ENCODE data around the gene KDM3B. TPM values are rescaled to one million over a fixed set of nuclear protein-coding genes. Genes with fewer than 3 reads are reported as not detected.
A peak's percentile ranks its signal among the peaks of the same experiment; 100 is the strongest.

The KDM3B gene
- total RNA-seq, 1 experiment from 2014 or later, result 64.8 TPM

DNA sequence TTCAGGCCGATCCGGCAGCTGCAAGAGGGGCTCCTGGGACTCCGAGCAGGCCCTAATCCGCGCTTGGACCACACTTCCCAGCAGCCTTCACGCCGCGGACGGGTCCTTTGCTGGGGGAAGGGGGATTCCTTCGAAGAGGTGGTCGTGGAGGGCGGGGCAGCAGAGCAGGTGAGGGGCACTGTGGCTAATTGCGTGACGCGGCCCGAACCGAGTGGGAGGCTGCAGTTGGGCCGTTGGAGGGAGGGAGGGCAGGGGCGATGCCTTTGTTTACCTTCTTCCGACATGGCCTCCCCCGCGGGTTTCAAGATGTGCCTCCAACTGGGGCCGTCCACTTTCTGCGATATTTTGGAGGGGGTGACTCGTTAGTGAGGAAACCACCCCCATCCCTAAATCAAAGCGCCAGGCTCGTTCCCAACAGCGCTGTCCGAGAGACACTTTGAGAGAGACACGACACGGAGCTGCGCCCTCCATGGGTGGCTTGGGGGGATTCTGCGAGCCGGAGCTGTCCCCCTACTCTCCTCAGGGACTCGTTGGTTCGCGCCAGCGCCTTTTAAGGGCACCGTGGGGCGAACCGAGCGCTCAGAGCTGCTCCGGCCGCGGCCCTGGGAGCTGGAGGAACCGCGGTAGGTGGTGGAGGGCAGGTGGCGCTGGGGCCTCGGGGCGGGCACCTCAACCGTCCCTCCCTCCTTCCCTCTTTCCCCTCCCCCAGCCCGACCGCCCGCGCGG is 14.6 kb upstream of the KDM3B start, which contains the start of gene FAM53C:
Gene FAM53C (plus strand): TSS at position 582 of the 726 bp plus-strand sequence. CDS start 3,070 bp downstream, outside the sequence.
- Histone ChIP-seq H3K27me3 (replicated peaks) (no peaks in the 10 kb centered on the region), H3K9me3 (replicated peaks) (no peaks in the 10 kb centered on the region), H3K36me3 (peaks cover 40% of the 10 kb centered on the region), H3K4me3 (peak within 1 kb of the TSS; percentile 62), H3K4me1 (replicated peaks) (peaks cover 13% of the 10 kb centered on the region), H3K27ac (peak within 1 kb of the TSS; percentile 100)
- peak; percentile 95 to 99 for DNase-seq (ENCODE audit: low read depth in 1 of 2, low spot score in 2 of 2)

DNA sequence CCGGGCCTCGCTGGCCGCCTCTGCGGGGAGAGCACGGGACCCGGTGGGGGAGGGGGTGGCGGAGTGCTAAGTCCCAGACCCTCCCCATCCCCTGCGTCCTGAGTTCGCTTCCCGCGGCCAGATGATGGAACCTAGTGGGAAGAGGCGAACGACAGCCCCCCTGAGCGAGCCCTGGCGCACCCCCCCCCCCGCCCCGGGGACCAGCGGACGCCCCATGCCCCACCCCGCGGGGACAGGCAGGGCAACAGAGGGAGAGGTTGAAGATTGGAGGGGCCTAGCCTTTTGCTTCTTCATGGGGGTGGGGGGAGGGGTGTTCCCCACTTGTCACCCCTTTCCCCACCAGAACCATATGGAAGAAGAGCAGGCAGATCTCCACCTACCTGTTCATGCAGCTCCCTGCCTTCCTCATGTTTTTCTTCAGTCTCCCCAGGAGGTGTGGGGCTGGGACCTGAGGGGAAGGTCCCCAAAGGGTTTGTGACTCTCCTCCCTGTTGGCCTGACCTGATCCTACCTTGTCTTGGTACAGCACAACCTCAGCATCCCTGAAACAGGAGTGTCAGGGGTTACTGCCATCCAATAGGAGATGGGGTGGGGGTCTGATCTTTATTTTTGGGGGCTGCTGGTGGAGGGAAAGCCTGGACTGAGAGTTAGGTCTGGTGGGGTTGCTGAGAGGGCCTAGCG is 13.9 kb upstream of the KDM3B start:
- no peak for DNase-seq (ENCODE audit: low read depth in 1 of 2, low spot score in 2 of 2)
- peak overlapping the region; percentile 62 for H3K4me3 ChIP-seq
- no peaks in the 10 kb centered on the region for H3K27me3 ChIP-seq (replicated peaks)
- H3K36me3 ChIP-seq, result peaks cover 47% of the 10 kb centered on the region
- H3K9me3 ChIP-seq (replicated peaks), result no peaks in the 10 kb centered on the region
- peaks cover 13% of the 10 kb centered on the region for H3K4me1 ChIP-seq (replicated peaks)
- H3K27ac ChIP-seq, result peak overlapping the region; percentile 100

DNA sequence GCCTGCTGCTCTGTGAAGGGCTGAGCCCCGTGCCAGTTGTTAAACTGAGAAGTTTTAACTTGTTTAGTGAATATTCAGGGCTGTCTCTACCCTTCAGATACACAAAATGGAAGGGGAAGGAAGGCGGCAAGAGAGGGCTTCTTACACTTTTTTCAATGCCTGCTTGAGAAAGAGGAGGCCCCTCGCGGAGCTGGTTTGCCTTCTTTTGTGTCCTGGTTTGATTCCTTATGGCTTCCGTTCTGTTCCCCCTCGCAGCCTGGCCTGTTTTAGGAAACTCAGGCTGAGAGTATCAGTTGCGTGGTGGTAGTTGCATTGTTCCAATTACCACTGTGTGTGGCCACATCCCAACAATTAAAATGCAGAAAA is 13.4 kb upstream of the KDM3B start:
- no peaks in the 10 kb centered on the region for H3K27me3 ChIP-seq (replicated peaks)
- peak in 1 of 2 experiments; percentile 58 for DNase-seq (ENCODE audit: low read depth in 1 of 2, low spot score in 2 of 2)
- H3K36me3 ChIP-seq, result peaks cover 52% of the 10 kb centered on the region
- H3K9me3 ChIP-seq (replicated peaks), result no peaks in the 10 kb centered on the region
- peak overlapping the region; percentile 62 for H3K4me3 ChIP-seq
- peak overlapping the region; percentile 43 for H3K27ac ChIP-seq
- peaks cover 13% of the 10 kb centered on the region for H3K4me1 ChIP-seq (replicated peaks)

DNA sequence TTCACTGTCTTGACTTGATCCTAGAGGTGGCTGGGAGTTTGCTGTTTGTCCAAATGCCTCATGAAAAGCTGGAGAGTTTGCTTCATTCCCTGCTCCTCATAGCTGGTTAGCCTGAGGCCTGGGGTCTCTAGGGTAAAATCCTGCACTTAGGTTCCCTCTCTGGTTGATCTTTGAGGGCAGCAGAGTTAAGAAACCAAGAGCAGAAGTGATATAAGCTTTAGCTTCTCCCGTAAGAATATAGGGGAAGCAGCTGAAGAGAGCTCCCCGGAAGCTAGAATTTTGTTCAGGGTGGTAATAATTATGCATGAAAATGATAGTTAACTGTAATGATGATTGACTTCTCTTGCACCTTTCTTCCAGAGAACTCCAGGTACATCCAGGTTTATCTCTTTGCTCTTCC is 13.0 kb upstream of the KDM3B start:
- H3K36me3 ChIP-seq, result peaks cover 56% of the 10 kb centered on the region
- no peaks in the 10 kb centered on the region for H3K27me3 ChIP-seq (replicated peaks)
- peaks cover 13% of the 10 kb centered on the region for H3K4me1 ChIP-seq (replicated peaks)
- no peak for DNase-seq (ENCODE audit: low read depth in 1 of 2, low spot score in 2 of 2)
- peak overlapping the region; percentile 62 for H3K4me3 ChIP-seq
- H3K27ac ChIP-seq, result peak overlapping the region; percentile 43
- no peaks in the 10 kb centered on the region for H3K9me3 ChIP-seq (replicated peaks)

DNA sequence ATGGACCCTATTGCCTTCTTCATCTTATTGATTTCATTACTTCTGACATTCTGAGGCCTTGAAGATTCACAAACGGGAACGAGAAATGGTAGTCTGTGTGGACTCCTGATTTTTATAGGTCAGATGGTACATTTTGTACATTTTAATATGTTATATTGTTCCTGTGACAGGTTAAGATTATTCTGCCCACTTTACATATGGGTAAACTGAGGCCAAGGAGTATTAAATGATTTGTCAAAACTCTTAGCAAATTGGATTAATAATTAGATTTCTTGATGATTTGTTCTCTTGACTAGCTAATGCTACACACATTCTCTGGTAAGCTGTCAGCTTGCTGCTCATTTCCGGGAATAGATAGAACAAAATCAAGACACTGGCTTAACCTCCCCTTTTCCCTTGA is 12.5 kb upstream of the KDM3B start:
- H3K4me3 ChIP-seq, result no peak overlapping the region
- H3K27me3 ChIP-seq (replicated peaks), result no peaks in the 10 kb centered on the region
- no peaks in the 10 kb centered on the region for H3K9me3 ChIP-seq (replicated peaks)
- DNase-seq (ENCODE audit: low read depth in 1 of 2, low spot score in 2 of 2), result no peak
- H3K36me3 ChIP-seq, result peaks cover 61% of the 10 kb centered on the region
- H3K27ac ChIP-seq, result no peak overlapping the region
- H3K4me1 ChIP-seq (replicated peaks), result peaks cover 13% of the 10 kb centered on the region

DNA sequence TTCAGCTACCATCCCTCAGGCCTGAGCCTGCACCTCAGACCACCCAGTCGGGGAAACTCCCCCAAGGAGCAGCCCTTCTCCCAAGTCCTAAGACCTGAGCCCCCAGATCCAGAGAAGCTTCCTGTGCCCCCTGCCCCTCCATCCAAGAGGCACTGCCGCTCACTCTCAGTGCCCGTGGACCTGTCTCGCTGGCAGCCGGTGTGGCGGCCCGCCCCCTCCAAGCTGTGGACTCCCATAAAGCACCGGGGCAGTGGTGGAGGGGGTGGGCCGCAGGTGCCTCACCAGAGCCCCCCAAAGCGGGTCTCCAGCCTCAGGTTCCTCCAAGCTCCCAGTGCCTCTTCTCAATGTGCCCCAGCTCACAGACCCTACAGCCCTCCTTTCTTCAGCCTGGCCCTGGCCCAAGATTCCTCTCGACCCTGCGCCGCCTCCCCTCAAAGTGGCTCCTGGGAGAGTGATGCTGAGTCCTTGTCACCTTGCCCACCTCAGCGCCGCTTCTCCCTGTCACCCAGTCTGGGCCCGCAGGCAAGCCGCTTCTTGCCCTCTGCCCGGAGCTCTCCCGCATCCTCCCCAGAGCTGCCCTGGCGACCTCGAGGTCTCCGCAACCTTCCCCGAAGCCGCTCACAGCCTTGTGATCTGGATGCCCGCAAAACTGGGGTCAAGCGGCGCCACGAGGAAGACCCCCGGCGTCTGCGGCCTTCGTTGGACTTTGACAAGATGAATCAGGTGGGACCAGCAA is 7.4 kb upstream of the KDM3B start:
- DNase-seq (ENCODE audit: low read depth in 1 of 2, low spot score in 2 of 2), result no peak

DNA sequence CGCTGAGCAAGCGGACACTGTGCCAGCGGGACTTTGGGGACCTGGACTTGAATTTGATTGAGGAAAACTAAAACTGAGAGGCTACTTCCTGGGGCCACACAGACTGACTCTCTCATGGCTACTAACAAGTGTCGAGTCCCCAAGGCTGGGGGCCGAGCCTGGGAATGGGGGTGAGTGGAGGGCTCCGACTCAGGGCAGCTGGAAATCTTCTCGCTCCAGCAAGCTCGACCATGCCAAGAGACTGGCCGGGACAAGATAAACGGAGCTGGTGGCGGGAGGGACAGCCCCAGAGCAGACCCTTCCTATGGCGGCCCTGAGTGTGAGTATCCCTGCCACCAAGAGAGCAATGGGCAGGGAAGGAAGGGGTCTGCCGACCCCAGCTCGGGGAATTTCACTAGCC is 5.6 kb upstream of the KDM3B start:
- Histone ChIP-seq H3K9me3 (replicated peaks) (peaks cover 5% of the 10 kb centered on the region), H3K4me3 (no peak overlapping the region), H3K27ac (no peak overlapping the region), H3K4me1 (replicated peaks) (no peaks in the 10 kb centered on the region), H3K36me3 (peaks cover 90% of the 10 kb centered on the region), H3K27me3 (replicated peaks) (no peaks in the 10 kb centered on the region)
- no peak for DNase-seq (ENCODE audit: low read depth in 1 of 2, low spot score in 2 of 2)

More for the DNA sequence above, 7.4 kb upstream of the KDM3B start:
- Histone ChIP-seq H3K36me3 (peaks cover 94% of the 10 kb centered on the region), H3K4me1 (replicated peaks) (no peaks in the 10 kb centered on the region; the same call in none of the 2 replicates), H3K27me3 (replicated peaks) (no peaks in the 10 kb centered on the region), H3K27ac (no peak overlapping the region), H3K9me3 (replicated peaks) (no peaks in the 10 kb centered on the region), H3K4me3 (no peak overlapping the region)

DNA sequence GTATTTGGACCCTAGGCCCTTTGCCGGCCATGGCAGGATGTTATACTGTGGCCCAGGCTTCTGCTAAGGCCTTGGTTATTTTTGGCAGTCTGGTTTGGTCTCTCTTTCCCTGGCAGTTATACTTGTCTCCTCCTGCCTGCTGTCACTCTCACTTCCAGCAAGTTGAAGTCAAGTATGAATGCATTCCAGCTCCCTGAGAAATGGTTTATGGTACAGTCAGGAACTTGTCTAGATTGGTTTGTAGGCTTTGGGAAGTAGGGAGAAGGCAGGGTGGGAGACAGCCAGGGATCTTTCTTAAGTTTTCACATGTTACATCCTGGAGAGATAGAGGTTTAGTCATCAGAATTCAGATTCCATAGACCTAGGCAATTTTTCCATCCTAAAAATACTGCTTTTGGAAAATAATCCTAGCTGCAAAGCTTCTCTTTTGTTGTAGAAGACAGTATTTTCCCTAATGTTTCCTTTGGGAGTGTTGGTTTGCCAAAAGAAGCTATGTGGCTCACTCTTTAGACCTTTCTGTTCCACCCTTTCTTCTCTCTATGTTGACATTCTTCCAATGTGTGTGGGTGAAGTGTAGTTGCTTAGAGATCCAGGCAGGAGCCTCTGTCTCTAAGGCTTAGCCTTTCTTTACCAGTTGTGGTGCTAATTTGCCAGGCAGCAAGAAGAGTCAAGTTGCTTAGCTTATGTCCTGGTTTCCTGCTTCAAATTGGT is 2.5 kb upstream of the KDM3B start:
- H3K27me3 ChIP-seq (replicated peaks), result no peaks in the 10 kb centered on the region
- peaks cover 15% of the 10 kb centered on the region for H3K4me1 ChIP-seq (replicated peaks)
- H3K36me3 ChIP-seq, result peaks cover 75% of the 10 kb centered on the region
- no peak overlapping the region for H3K27ac ChIP-seq
- DNase-seq (ENCODE audit: low read depth in 1 of 2, low spot score in 2 of 2), result no peak
- peaks cover 10% of the 10 kb centered on the region for H3K9me3 ChIP-seq (replicated peaks)
- no peak overlapping the region for H3K4me3 ChIP-seq

DNA sequence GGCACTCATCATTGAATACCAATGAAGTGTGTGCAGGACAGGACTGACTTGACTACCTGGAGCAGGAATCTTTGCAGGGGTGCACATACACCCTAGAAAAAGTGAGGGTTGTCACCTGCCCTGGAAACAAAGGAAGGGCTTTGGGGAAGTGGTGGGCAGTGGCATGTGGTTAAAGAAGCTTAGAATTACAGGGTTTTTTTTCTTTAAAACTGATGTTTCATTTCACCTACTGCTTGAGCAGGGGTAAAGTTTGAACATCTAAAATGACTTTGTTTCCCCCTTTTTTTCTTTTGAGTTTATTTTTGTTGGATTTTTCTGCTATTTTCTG is 2.0 kb upstream of the KDM3B start:
- peaks cover 75% of the 10 kb centered on the region for H3K36me3 ChIP-seq
- H3K9me3 ChIP-seq (replicated peaks), result peaks cover 10% of the 10 kb centered on the region
- no peaks in the 10 kb centered on the region for H3K27me3 ChIP-seq (replicated peaks)
- peaks cover 19% of the 10 kb centered on the region for H3K4me1 ChIP-seq (replicated peaks)
- H3K4me3 ChIP-seq, result no peak overlapping the region
- DNase-seq (ENCODE audit: low read depth in 1 of 2, low spot score in 2 of 2), result no peak
- H3K27ac ChIP-seq, result no peak overlapping the region

DNA sequence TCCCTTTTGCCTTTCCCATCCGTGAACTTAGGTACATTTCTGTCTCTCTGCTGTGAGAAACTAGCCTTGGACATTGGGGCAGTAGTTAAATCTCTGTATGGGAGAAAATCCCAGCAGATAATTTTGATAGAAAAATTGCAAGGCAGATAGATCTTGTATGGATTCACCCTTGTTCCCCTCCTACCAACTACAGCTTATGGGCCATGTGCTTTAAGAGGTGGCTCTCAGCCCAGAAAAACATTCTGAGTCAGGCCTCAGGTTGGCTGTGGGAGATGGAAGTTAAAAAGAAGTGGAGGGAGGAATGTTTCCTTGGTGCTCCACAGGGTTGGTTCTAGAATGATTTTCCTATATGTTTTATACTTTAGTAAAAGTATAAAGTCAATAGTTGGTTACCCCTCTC is 1.4 kb upstream of the KDM3B start:
- no peak for DNase-seq (ENCODE audit: low read depth in 1 of 2, low spot score in 2 of 2)
- H3K9me3 ChIP-seq (replicated peaks), result peaks cover 10% of the 10 kb centered on the region
- H3K27ac ChIP-seq, result no peak overlapping the region
- H3K36me3 ChIP-seq, result peaks cover 72% of the 10 kb centered on the region
- peaks cover 19% of the 10 kb centered on the region for H3K4me1 ChIP-seq (replicated peaks)
- H3K27me3 ChIP-seq (replicated peaks), result no peaks in the 10 kb centered on the region
- no peak overlapping the region for H3K4me3 ChIP-seq

DNA sequence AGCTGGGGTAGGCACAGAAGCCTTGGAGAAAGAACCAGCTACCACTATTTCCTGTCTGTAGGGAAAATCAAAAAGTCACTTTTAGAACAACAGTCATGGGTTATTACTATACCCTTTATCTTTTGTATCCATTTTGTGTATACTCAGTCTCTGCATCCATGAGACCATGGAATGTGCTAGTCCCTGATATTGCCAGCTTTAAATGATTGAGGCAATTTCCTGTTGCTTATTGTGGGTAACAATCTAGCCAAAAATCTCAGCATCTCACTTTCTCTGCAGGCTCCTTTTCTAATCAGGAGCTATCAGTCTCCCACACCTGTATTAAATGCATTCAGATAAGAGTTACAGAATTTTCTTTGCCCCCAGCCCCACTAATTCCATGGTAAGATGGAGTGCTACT is 968 bp upstream of the KDM3B start:
- no peaks in the 10 kb centered on the region for H3K27me3 ChIP-seq (replicated peaks)
- H3K36me3 ChIP-seq, result peaks cover 67% of the 10 kb centered on the region
- no peak for DNase-seq (ENCODE audit: low read depth in 1 of 2, low spot score in 2 of 2)
- H3K27ac ChIP-seq, result no peak overlapping the region
- no peak overlapping the region for H3K4me3 ChIP-seq
- H3K9me3 ChIP-seq (replicated peaks), result peaks cover 10% of the 10 kb centered on the region
- peaks cover 19% of the 10 kb centered on the region for H3K4me1 ChIP-seq (replicated peaks)

DNA sequence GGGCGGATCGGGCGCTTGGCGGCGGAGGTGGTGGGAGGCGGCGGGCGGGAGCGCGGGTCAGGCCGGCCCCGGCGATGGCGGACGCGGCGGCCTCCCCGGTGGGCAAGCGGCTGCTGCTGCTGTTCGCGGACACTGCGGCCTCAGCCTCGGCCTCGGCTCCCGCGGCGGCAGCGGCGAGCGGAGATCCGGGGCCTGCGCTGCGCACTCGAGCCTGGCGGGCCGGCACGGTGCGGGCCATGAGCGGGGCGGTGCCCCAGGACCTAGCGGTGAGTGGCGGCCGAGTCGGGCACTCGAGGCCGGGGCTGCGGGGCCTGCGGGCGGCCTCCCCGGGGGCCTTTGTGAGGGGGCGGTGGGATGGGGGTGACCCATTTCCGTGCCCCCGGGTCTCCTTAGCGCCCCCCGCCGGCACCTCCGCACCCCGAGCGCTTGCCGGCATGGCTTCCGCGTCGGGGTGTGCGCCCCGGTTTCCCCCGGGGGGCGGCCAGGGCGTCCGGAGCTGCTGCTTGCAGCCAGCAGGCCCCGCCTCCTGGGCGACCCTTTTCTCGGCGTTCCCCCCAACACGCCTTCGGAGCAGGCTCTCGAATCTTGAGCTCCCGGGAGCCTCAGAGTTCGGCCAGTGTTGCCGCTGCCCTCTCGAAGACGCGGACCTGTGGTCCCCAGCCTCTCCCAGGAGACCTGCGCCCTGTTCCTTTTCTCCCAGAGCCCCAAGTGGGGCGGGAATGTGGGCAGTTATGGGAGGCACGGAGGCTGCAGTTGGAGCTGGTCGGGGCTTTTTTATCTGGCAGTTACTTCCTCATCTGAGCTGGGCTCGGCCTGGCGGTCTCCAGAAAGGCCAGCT is 456 bp downstream of the KDM3B start:
- Histone ChIP-seq H3K36me3 (peaks cover 53% of the 10 kb centered on the region), H3K27ac (peak overlapping the region; percentile 82), H3K4me1 (replicated peaks) (peaks cover 19% of the 10 kb centered on the region), H3K9me3 (replicated peaks) (peaks cover 10% of the 10 kb centered on the region), H3K27me3 (replicated peaks) (no peaks in the 10 kb centered on the region), H3K4me3 (peak overlapping the region; percentile 87)
- DNase-seq (ENCODE audit: low read depth in 1 of 2, low spot score in 2 of 2), result peak; percentile 77 to 85

DNA sequence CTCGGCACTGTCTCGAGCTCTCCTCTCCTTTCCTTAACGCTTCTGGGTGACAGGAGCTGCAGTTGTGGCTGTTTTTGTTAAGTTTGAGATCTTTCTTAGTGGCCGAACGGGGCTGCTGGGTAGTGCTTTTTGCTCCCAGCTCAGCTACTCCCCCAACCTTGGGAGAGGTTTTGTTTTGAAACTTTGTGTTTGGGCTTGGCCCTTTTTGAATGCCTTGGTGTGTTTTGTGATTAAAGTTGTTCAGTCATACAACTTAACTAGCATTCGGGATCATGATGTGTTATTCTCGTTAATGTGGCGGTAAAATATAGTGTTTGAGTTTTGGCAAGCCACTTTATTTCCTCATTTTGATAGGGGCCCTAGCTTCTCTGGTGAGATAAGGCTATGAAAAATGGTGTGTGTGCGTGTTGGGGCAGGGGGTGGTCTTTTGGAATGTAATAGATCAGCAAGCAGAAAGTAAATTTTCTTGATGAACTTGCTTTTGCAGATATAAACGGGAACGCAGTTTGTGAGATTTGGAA is 1.1 kb downstream of the KDM3B start:
- H3K27me3 ChIP-seq (replicated peaks), result no peaks in the 10 kb centered on the region
- peaks cover 19% of the 10 kb centered on the region for H3K4me1 ChIP-seq (replicated peaks)

More for the DNA sequence above, 1.1 kb downstream of the KDM3B start:
- Histone ChIP-seq H3K9me3 (replicated peaks) (peaks cover 10% of the 10 kb centered on the region), H3K4me3 (peak overlapping the region; percentile 87), H3K36me3 (peaks cover 46% of the 10 kb centered on the region), H3K27ac (peak overlapping the region; percentile 82)
- no peak for DNase-seq (ENCODE audit: low read depth in 1 of 2, low spot score in 2 of 2)

Data from SJSA1 (cell line).